Cardiac muscle cell (in vitro differentiated cells and primary cell): Measurements from ENCODE around the gene HTR2C. TPM values are rescaled to one million over a fixed set of nuclear protein-coding genes. Genes with fewer than 3 reads are reported as not detected.
"Not testable (repeated sequence)": the region's sequence is repeated elsewhere in the genome, so short reads cannot be mapped to it uniquely, and the experiment has no call there.

Experiments
- DNase-seq, 2 donors: peaks; one replicate each; pipeline versions ENCODE4 v3.0.0 to v3.0.0-alpha.2; 2010 to 2017; ENCODE audit warnings: low read depth in 1 of 2, low spot score in 1 of 2
- H3K27ac ChIP-seq: fragments of 200-600 bp; sonication (generic); 2 replicates; pipeline ENCODE4 v1.5.1; 2016
- H3K27me3 ChIP-seq: fragments of 200-600 bp; sonication (generic); 2 replicates; pipeline ENCODE4 v1.6.0; 2016; ENCODE audit warnings: control low read depth
- H3K36me3 ChIP-seq: fragments of 200-600 bp; sonication (generic); 2 replicates; pipeline ENCODE4 v1.5.1; 2016; ENCODE audit warnings: control low read depth
- H3K4me1 ChIP-seq: fragments of 200-600 bp; sonication (generic); 2 replicates; pipeline ENCODE4 v1.8.1; 2017; ENCODE audit warnings: low read depth, mild to moderate bottlenecking, mixed run types
- H3K4me3 ChIP-seq: fragments of 200-600 bp; sonication (generic); 2 replicates; pipeline ENCODE4 v1.5.1; 2016; ENCODE audit warnings: mild to moderate bottlenecking
- H3K9me3 ChIP-seq: fragments of 200-600 bp; sonication (generic); 2 replicates; pipeline ENCODE4 v1.5.1; 2017; ENCODE audit warnings: low read depth, mild to moderate bottlenecking, control low read depth
- CTCF ChIP-seq: IDR thresholded peaks from 2 replicates; pipeline ENCODE4 v1.5.1; 2012; ENCODE audit warnings: low read depth, mild to moderate bottlenecking, low read length
- polyA plus RNA-seq: library from polyadenylated mRNA; unstranded; fragments of >200 nt; fragmentation: Nextera tagmentation; extraction: Ambion mirVana; gene quantifications from 2 replicates; pipeline ENCODE4 v1.2.1, GENCODE V29; 2016
- total RNA-seq: library from RNA; depleted of rRNA; stranded (reverse); fragments of >200 nt; gene quantifications from 2 replicates; pipeline ENCODE4 v1.2.3, GENCODE V29; 2016

The HTR2C gene
- total and polyA plus RNA-seq, 2 experiments from 2014 or later, result 0.18 TPM; not detected in 1

- peak; percentile 8 to 73 for DNase-seq
- Histone ChIP-seq H3K9me3 (no peaks in the 10 kb centered on the region), H3K4me1 (no peaks in the 10 kb centered on the region), H3K27ac (no peak overlapping the region), H3K4me3 (peak overlapping the region; percentile 49), H3K36me3 (no peaks in the 10 kb centered on the region), H3K27me3 (peaks cover 96% of the 10 kb centered on the region)
- no peak for TF ChIP-seq CTCF
These were observed 573 bp downstream of the HTR2C start for GRCh38 chrX:114584375-114584943.

DNA sequence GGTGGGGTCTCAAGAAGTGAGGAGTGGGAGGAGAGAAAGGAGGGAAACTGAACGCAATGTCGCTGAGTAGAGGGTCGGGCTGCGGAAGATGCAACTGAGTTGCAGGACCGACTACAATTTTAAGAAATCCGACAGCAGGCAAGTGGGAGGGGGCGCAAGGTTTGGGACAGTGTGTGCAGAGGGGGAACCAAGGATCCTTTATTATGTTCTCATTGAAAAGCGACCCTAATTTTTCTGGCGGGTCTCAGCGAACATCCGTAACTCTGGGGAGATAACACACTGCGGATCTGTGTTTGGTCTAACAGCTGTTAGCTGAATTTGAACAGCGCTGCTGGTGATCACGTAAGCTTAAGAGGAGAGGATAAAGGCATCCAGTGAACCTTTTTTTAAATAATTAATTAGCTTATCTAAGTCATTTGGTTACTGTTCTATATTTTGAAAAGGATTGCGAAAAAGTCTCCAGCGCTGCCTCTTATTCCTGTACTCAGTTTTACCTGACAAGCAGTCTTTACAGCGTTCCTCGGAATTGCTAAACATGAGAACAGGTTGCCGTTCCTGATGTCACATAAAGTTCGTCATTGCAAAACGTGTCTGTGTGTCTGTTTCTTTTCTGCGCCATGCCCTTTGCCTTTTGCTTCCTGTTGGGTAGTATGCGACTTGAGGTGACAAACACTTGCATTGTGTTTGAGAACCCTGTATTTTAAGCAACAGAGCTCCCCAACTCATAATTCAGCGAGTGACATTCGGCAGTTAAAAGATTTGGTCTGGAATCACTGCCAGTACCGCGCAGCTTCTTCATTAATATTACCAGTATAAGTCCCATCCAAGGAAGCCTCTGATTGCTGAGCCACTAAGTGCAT, 1.3 kb downstream of the HTR2C start:
- no peak for DNase-seq
- Histone ChIP-seq H3K36me3 (no peaks in the 10 kb centered on the region), H3K27ac (no peak overlapping the region), H3K4me1 (no peaks in the 10 kb centered on the region), H3K4me3 (peak overlapping the region; percentile 49), H3K9me3 (no peaks in the 10 kb centered on the region), H3K27me3 (peaks cover 89% of the 10 kb centered on the region)
- TF ChIP-seq CTCF, result no peak

- peaks cover 30% of the 10 kb centered on the region for H3K27me3 ChIP-seq
- H3K27ac ChIP-seq, result no peak overlapping the region
- no peak overlapping the region for H3K4me3 ChIP-seq
- no peak for DNase-seq
- no peaks in the 10 kb centered on the region for H3K9me3 ChIP-seq
- no peaks in the 10 kb centered on the region for H3K36me3 ChIP-seq
- no peak for TF ChIP-seq CTCF
- H3K4me1 ChIP-seq, result no peaks in the 10 kb centered on the region
These were observed 7.2 kb downstream of the HTR2C start for GRCh38 chrX:114591121-114591520.

DNA sequence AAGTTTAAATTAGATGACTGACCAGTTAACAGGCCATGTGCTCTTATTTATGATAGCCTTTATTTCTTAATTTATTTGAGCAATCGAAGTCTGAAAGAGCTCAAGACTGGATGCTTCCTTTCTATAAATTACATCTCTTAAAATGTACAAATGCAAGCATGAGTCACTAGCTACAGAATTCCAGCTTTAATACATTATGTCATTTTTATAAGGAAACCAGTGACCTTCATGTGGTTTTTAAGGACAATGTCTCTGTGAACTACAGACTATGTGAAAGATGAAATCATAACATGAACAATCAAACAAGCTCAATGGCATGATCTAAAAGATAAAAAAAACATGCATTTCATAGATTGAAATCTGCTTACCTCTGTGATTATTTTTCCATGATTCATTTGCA, 15.4 kb downstream of the HTR2C start:
- Histone ChIP-seq H3K4me3 (no peak overlapping the region), H3K9me3 (no peaks in the 10 kb centered on the region), H3K36me3 (no peaks in the 10 kb centered on the region), H3K27ac (no peak overlapping the region), H3K4me1 (no peaks in the 10 kb centered on the region), H3K27me3 (no peaks in the 10 kb centered on the region)
- TF ChIP-seq CTCF, result no peak
- DNase-seq, result no peak

DNA sequence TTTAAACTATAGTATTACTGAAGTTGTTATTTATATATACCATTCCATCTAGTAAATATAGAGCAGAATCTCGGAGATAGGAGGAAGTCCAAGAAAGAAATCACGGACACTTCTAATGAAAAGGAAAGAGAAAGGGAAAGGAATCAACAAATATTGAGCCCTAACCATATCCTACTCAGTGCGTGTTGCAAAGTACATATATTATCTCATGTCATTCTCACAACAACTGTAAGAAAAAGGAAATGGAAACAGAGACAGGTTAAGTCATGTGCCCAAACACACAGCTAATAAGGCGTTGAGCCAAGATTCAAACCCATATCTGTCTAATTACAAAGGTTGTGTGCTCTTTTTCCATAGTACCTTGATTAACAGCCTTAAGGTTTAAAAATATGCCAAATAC, 16.0 kb downstream of the HTR2C start:
- no peak for TF ChIP-seq CTCF
- Histone ChIP-seq H3K27ac (no peak overlapping the region), H3K36me3 (no peaks in the 10 kb centered on the region), H3K4me3 (no peak overlapping the region), H3K4me1 (no peaks in the 10 kb centered on the region), H3K9me3 (no peaks in the 10 kb centered on the region), H3K27me3 (no peaks in the 10 kb centered on the region)
- no peak for DNase-seq

GRCh38 chrX:114606619-114607018, 22.7 kb downstream of the HTR2C start:
- not testable (repeated sequence) for H3K27me3 ChIP-seq, DNase-seq, H3K4me1 ChIP-seq, H3K9me3 ChIP-seq, H3K27ac ChIP-seq, H3K4me3 ChIP-seq, H3K36me3 ChIP-seq
